Natural killer cell (primary cell): ENCODE measurements around the gene EDC4. TPM values are rescaled to one million over a fixed set of nuclear protein-coding genes. Genes with fewer than 3 reads are reported as not detected.
A peak's percentile ranks its signal among the peaks of the same experiment; 100 is the strongest.

ENCODE experiments used
- ATAC-seq, 3 donors: fragments of 150-1000 bp in 2 of 3; fragments of 200-7000 bp in 1 of 3; cut with Tn5 transposase; 1 replicate in 1 of 3; 2 replicates in 2 of 3; pipeline ENCODE4 v1.10.0; 2021; ENCODE audit warnings: mild to moderate bottlenecking in 2 of 3, moderate library complexity in 2 of 3
- DNase-seq, 2 donors: peaks; one replicate each; pipeline versions ENCODE4 v3.0.0 to v3.0.0-alpha.2; 2013 to 2021; ENCODE audit warnings: mixed read lengths in 1 of 2
- H3K27ac ChIP-seq: one replicate; pipeline ENCODE4 v1.5.1; 2013; ENCODE audit warnings: mild to moderate bottlenecking, low read length
- H3K27me3 ChIP-seq: one replicate; pipeline ENCODE4 v1.6.1; 2013; ENCODE audit warnings: low read length; ENCODE audit not compliant: control insufficient read depth, insufficient read depth
- H3K36me3 ChIP-seq: one replicate; pipeline ENCODE4 v1.6.1; 2013; ENCODE audit warnings: low read length; ENCODE audit not compliant: control insufficient read depth, insufficient read depth
- H3K4me1 ChIP-seq: one replicate; pipeline ENCODE4 v1.6.1; 2013; ENCODE audit warnings: low read length; ENCODE audit not compliant: control insufficient read depth, insufficient read depth
- H3K4me3 ChIP-seq: one replicate; pipeline ENCODE4 v1.5.1; 2013; ENCODE audit warnings: low read length
- H3K9me3 ChIP-seq: one replicate; pipeline ENCODE4 v1.6.1; 2013; ENCODE audit warnings: low read length; ENCODE audit not compliant: control insufficient read depth, insufficient read depth
- H3K27ac Mint-ChIP-seq, 2 donors: one replicate each; pipeline ENCODE4 v1.8.0; 2022; ENCODE audit warnings: mild to moderate bottlenecking in 2 of 2, mixed read lengths in 2 of 2, moderate library complexity in 1 of 2
- H3K27me3 Mint-ChIP-seq, 2 donors: one replicate each; pipeline ENCODE4 v1.8.0; 2022; ENCODE audit warnings: low read depth in 2 of 2, mixed read lengths in 2 of 2
- H3K36me3 Mint-ChIP-seq: one replicate; pipeline ENCODE4 v1.8.0; 2022; ENCODE audit warnings: mixed read lengths
- H3K4me1 Mint-ChIP-seq, 2 donors: one replicate each; pipeline ENCODE4 v1.8.0; 2022; ENCODE audit warnings: mixed read lengths in 2 of 2
- H3K4me3 Mint-ChIP-seq: one replicate; pipeline ENCODE4 v1.8.0; 2022; ENCODE audit warnings: mild to moderate bottlenecking, moderate library complexity, mixed read lengths
- H3K9me3 Mint-ChIP-seq, 2 donors: one replicate each; pipeline ENCODE4 v1.8.0; 2022; ENCODE audit warnings: mixed read lengths in 2 of 2
- CTCF ChIP-seq: fragments of 200-600 bp; IDR thresholded peaks from one replicate; pipeline ENCODE4 v1.8.0; 2022; ENCODE audit warnings: antibody characterized with exemption
- WGBS: methylation state at CpG from one replicate; pipeline ENCODE4 v1.1.7; 2013; ENCODE audit warnings: missing lambda C conversion rate; ENCODE audit not compliant: insufficient coverage; 5-methylcytosine and 5-hydroxymethylcytosine counted together
- intact Hi-C: fragments of 100-400 bp; cut with micrococcal nuclease; formaldehyde crosslinking; loops from one replicate; pipeline ENCODE4 v1.14.2; 2022
- total RNA-seq, 4 donors: library from RNA; stranded (reverse); fragments of 120-200 nt in 1 of 4; gene quantifications; one replicate each; pipeline versions ENCODE4 v1.2.3 to v1.2.4, GENCODE V29; 2013 to 2022

Gene EDC4
- total RNA-seq, 3 donors from 2014 or later (not counting 1 experiment from before 2014, with no cell fraction given) = 91.9 to 111 (median 105) TPM

GRCh38 chr16:67907397-67908180 lies 34.7 kb downstream of the EDC4 start:
- H3K9me3 ChIP-seq = no peaks in the 10 kb centered on the region
- no peaks in the 10 kb centered on the region for H3K27me3 Mint-ChIP-seq
- no peak for ATAC-seq
- intact Hi-C loops = no loop called here
- no peaks in the 10 kb centered on the region for H3K27me3 ChIP-seq
- H3K4me3 Mint-ChIP-seq = no peak overlapping the region
- peaks cover 4 to 16% of the 10 kb centered on the region in 2 donors for H3K4me1 Mint-ChIP-seq
- H3K4me1 ChIP-seq = no peaks in the 10 kb centered on the region
- DNase-seq = no peak
- 96% methylated on average over 10 of the region's 11 CpGs for WGBS
- peaks cover 16% of the 10 kb centered on the region for H3K36me3 ChIP-seq
- no peaks in the 10 kb centered on the region for H3K9me3 Mint-ChIP-seq
- TF ChIP-seq CTCF = no peak
- no peak overlapping the region for H3K27ac Mint-ChIP-seq
- H3K36me3 Mint-ChIP-seq = no peaks in the 10 kb centered on the region
- H3K4me3 ChIP-seq = no peak overlapping the region
- H3K27ac ChIP-seq = no peak overlapping the region

GRCh38 chr16:67909056-67909742 lies 36.3 kb downstream of the EDC4 start:
- H3K9me3 ChIP-seq = no peaks in the 10 kb centered on the region
- Mint-ChIP-seq H3K27ac (peak overlapping the region; percentile 21 to 64), H3K4me3 (no peak overlapping the region), H3K36me3 (no peaks in the 10 kb centered on the region), H3K9me3 (no peaks in the 10 kb centered on the region), H3K4me1 (peaks cover 4 to 20% of the 10 kb centered on the region in 2 donors), H3K27me3 (no peaks in the 10 kb centered on the region)
- H3K27ac ChIP-seq = no peak overlapping the region
- intact Hi-C loops = no loop called here
- TF ChIP-seq CTCF = no peak
- ATAC-seq (no peak), DNase-seq (no peak)
- 98% methylated on average over 36 of the region's 36 CpGs for WGBS
- no peak overlapping the region for H3K4me3 ChIP-seq
- no peaks in the 10 kb centered on the region for H3K4me1 ChIP-seq
- H3K27me3 ChIP-seq = no peaks in the 10 kb centered on the region
- peaks cover 13% of the 10 kb centered on the region for H3K36me3 ChIP-seq

- ATAC-seq = no peak
- Histone ChIP-seq H3K27ac (no peak overlapping the region), H3K27me3 (no peaks in the 10 kb centered on the region), H3K4me1 (no peaks in the 10 kb centered on the region), H3K4me3 (no peak overlapping the region), H3K9me3 (no peaks in the 10 kb centered on the region), H3K36me3 (peaks cover 13% of the 10 kb centered on the region)
- DNase-seq = no peak
- Mint-ChIP-seq H3K4me1 (peaks cover 4 to 17% of the 10 kb centered on the region in 2 donors), H3K4me3 (no peak overlapping the region), H3K9me3 (no peaks in the 10 kb centered on the region), H3K36me3 (no peaks in the 10 kb centered on the region), H3K27ac (no peak overlapping the region), H3K27me3 (no peaks in the 10 kb centered on the region)
- intact Hi-C loops = no loop called here
- no peak for TF ChIP-seq CTCF
- WGBS = 74% methylated on average over 2 of the region's 2 CpGs
Observed at GRCh38 chr16:67910158-67910557, 37.3 kb downstream of the EDC4 start.
